ENCODE data around the gene DPP8. TPM values are rescaled to one million over a fixed set of nuclear protein-coding genes. Genes with fewer than 3 reads are reported as not detected.
"Not testable (repeated sequence)": the region's sequence is repeated elsewhere in the genome, so short reads cannot be mapped to it uniquely, and the experiment has no call there.

DPP8 gene
- total RNA-seq, 1 experiment from 2014 or later = 45.9 TPM

GRCh38 chr15:65550681-65551098 lies 33.2 kb upstream of the DPP8 start:
- TF ChIP-seq CTCF (IDR thresholded peaks at IDR 0.05; ENCODE audit: unreplicated experiment) = no peak
- Mint-ChIP-seq H3K27me3 (ENCODE audit: unreplicated experiment) (no peaks in the 10 kb centered on the region), H3K4me1 (ENCODE audit: low read depth, unreplicated experiment) (peaks cover 14% of the 10 kb centered on the region), H3K36me3 (ENCODE audit: insufficient read depth, unreplicated experiment) (peaks cover 14% of the 10 kb centered on the region), H3K4me3 (ENCODE audit: low read depth, unreplicated experiment) (no peak overlapping the region), H3K9me3 (ENCODE audit: low read depth, unreplicated experiment) (no peaks in the 10 kb centered on the region), H3K27ac (ENCODE audit: unreplicated experiment) (no peak overlapping the region)
- intact Hi-C loops (cut with micrococcal nuclease; ENCODE audit: unreplicated experiment) = no loop called here
- CTCF ChIA-PET = interaction anchor here (0.6 kb wide), 2 partner anchors 26 to 483 kb away, joined by 3 read pairs; no protein-coding TSS in a partner anchor
- no TSS peak for BruUV-seq (replicated peaks)
- no peak for DNase-seq

- H3K36me3 Mint-ChIP-seq (ENCODE audit: insufficient read depth, unreplicated experiment) = peaks cover 10% of the 10 kb centered on the region
- H3K4me3 Mint-ChIP-seq (ENCODE audit: low read depth, unreplicated experiment); BruUV-seq (replicated peaks); intact Hi-C loops (cut with micrococcal nuclease; ENCODE audit: unreplicated experiment); DNase-seq; H3K27me3 Mint-ChIP-seq (ENCODE audit: unreplicated experiment); H3K27ac Mint-ChIP-seq (ENCODE audit: unreplicated experiment); H3K9me3 Mint-ChIP-seq (ENCODE audit: low read depth, unreplicated experiment): not testable (repeated sequence)
- peaks cover 14% of the 10 kb centered on the region for H3K4me1 Mint-ChIP-seq (ENCODE audit: low read depth, unreplicated experiment)
- CTCF ChIA-PET = interaction anchor here (1.1 kb wide), 2 partner anchors 17 to 284 kb away, joined by 6 to 8 read pairs; no protein-coding TSS in a partner anchor
Observed at GRCh38 chr15:65549288-65549687, 31.8 kb upstream of the DPP8 start.

GRCh38 chr15:65547841-65548240 lies 30.4 kb upstream of the DPP8 start:
- no peak for DNase-seq
- Mint-ChIP-seq H3K9me3 (ENCODE audit: low read depth, unreplicated experiment) (no peaks in the 10 kb centered on the region), H3K36me3 (ENCODE audit: insufficient read depth, unreplicated experiment) (no peaks in the 10 kb centered on the region), H3K27me3 (ENCODE audit: unreplicated experiment) (no peaks in the 10 kb centered on the region), H3K4me3 (ENCODE audit: low read depth, unreplicated experiment) (no peak overlapping the region), H3K27ac (ENCODE audit: unreplicated experiment) (no peak overlapping the region), H3K4me1 (ENCODE audit: low read depth, unreplicated experiment) (peaks cover 14% of the 10 kb centered on the region)
- intact Hi-C loops (cut with micrococcal nuclease; ENCODE audit: unreplicated experiment) = no loop called here
- BruUV-seq (replicated peaks) = no TSS peak
- TF ChIP-seq CTCF (IDR thresholded peaks at IDR 0.05; ENCODE audit: unreplicated experiment) = no peak
- CTCF ChIA-PET = no interaction called here

GRCh38 chr15:65541231-65541820 lies 23.8 kb upstream of the DPP8 start:
- intact Hi-C loops (cut with micrococcal nuclease; ENCODE audit: unreplicated experiment) = no loop called here
- Mint-ChIP-seq H3K9me3 (ENCODE audit: low read depth, unreplicated experiment) (no peaks in the 10 kb centered on the region), H3K4me1 (ENCODE audit: low read depth, unreplicated experiment) (peaks cover 18% of the 10 kb centered on the region), H3K27me3 (ENCODE audit: unreplicated experiment) (no peaks in the 10 kb centered on the region), H3K4me3 (ENCODE audit: low read depth, unreplicated experiment) (no peak overlapping the region), H3K27ac (ENCODE audit: unreplicated experiment) (no peak overlapping the region), H3K36me3 (ENCODE audit: insufficient read depth, unreplicated experiment) (peaks cover 4% of the 10 kb centered on the region)
- TF ChIP-seq CTCF (IDR thresholded peaks at IDR 0.05; ENCODE audit: unreplicated experiment) = no peak
- CTCF ChIA-PET = no interaction called here
- no TSS peak for BruUV-seq (replicated peaks)
- no peak for DNase-seq

- intact Hi-C loops (cut with micrococcal nuclease; ENCODE audit: unreplicated experiment) = no loop called here
- Mint-ChIP-seq H3K27me3 (ENCODE audit: unreplicated experiment) (no peaks in the 10 kb centered on the region), H3K4me3 (ENCODE audit: low read depth, unreplicated experiment) (no peak overlapping the region), H3K4me1 (ENCODE audit: low read depth, unreplicated experiment) (peaks cover 19% of the 10 kb centered on the region), H3K36me3 (ENCODE audit: insufficient read depth, unreplicated experiment) (peaks cover 8% of the 10 kb centered on the region), H3K9me3 (ENCODE audit: low read depth, unreplicated experiment) (no peaks in the 10 kb centered on the region), H3K27ac (ENCODE audit: unreplicated experiment) (no peak overlapping the region)
- CTCF ChIA-PET = interaction anchor here (1.3 kb wide), 1 partner anchor 11 kb away, joined by 4 read pairs; the partner anchor contains the start of gene HACD3
- no TSS peak for BruUV-seq (replicated peaks)
- TF ChIP-seq CTCF (IDR thresholded peaks at IDR 0.05; ENCODE audit: unreplicated experiment) = no peak
- no peak for DNase-seq
Observed at GRCh38 chr15:65540314-65540713, 22.8 kb upstream of the DPP8 start.
